HG02763 (cell line): ENCODE results near the gene PRSS33.

Experiments
- ATAC-seq: cut with Tn5 transposase; IDR thresholded peaks from one replicate; pipeline ENCODE4 v1.9.1; 2021; ENCODE audit warnings: mild to moderate bottlenecking, moderate library complexity; ENCODE audit not compliant: unreplicated experiment

Gene PRSS33

DNA sequence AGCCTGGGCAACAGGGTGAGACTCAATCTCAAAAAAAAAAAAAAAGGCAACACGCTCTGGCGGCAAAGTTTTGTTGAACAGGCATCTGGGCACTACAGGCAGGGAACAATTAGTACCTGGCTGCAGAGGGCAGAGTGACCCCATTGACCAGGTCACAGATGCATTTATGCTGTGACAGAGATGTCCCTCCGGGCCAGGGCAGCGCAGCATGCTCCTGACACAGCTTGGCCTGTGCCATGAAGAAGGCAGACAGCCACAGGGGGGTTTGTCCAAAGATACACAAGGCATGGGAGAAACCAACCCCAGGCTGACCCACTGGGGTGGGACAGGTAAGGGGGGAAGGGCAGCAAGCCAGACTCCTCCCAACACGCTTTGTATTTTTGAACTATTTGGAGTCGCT is 42.6 kb downstream of the PRSS33 start:
- ATAC-seq: no peak

DNA sequence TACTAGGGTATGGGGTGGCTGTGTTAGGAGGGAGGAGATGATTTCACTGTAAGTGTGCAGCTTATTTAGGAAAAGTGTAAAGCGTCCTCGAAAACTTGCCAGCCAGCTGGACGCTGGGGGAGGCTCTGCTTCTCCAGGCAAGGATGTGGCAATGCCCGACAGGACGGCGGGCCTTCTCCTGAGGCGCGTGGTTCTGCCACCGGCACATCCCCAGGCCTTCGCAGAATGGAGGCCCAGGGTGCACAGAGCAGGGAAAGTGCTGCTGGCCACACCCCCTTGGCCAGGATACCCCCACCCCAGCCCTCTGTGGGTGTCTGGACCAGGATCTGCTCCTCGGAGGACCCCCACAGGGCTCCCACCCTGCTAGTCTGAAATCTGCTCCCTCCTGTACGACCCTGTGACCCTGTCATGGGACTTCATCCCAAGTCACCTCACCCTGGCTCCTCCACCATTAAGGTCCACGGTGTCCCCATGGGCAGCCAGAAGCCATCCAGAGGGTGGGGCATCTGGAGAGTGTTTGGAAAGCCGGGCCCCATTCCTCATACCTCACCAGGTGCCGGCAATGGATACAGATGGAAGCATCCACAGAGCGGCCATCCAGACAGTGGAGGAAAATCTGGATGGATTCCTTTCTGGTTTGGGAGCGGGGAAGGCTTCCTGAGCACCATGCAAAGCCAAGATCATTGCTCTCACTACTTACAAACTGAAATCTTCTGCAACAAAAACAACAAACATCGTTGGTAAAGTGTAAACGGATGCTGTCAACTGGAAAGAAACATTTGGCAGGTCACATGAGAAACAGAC is 44.2 kb downstream of the PRSS33 start:
- no peak for ATAC-seq

DNA sequence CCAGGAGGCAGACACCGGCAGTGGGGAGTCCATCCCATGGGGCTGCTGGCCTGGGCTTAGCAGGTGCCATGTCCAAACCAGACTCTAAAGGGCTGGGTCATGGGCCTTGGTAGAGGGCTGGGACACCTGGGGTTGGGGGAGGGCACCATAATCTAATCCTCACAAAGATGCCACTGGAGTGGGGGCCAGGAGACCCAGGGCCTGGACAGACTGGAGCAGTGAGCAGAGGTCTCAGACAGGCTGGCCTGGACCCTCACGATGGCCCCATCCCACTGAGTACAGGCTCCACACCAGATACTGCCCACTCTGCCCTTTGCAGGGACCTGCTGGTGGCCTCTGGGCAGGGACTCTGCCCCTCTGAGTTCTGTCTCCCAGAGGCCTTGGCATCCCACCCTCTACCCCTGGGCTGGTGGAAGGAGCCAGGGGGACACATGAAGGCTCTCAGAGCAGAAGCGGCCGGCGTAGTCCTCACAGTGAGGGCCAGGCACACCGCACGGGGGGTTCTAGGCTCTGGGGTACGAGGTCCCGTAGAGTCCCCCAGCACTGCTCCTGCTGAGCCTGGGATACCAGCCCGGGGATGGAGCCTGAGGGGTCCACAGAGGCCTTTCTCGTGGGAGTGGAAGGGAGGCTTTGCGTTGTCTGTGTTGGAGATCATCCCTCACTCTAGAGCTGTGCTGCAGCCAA is 44.9 kb downstream of the PRSS33 start:
- ATAC-seq: no peak

DNA sequence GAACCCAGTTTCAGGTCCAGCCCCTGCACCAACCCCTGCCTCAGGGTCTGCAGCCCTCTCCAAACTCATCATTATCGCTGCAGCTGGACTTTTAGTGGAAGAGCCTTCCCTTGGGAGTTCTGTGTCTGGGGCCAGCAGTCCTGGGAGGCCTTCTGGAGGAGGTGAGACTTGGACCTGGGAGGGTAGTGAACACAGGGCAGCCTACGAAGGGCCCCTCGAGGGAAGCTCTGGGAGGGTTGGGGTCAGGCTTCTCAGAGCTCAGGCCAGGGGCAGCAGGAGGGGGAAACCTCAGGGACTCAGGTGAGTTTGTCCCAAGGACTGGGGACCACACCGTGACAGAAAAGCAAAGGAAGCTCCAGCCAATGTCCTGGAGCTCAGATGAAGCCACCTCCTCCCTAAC is 46.2 kb downstream of the PRSS33 start:
- no peak for ATAC-seq

DNA sequence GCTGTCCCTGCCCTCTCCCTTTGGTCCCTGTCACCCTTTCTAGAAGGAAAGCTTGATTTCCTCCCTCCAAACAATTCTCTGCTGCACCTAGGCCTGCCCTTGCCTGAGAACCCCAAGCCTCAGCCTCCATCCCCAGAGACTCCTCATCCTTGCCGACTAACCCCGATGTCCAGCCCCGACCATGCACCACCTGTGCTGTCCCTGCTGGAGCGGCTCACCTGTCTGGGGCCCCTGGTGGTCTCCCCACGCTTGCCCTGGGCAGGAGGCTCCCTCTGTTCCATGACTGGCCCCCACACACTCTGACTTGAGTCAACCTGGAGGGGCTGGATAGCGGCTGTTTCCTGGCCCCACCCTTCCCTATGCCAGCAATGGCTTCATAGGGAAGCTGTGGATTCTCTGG is 46.9 kb downstream of the PRSS33 start:
- ATAC-seq: no peak

DNA sequence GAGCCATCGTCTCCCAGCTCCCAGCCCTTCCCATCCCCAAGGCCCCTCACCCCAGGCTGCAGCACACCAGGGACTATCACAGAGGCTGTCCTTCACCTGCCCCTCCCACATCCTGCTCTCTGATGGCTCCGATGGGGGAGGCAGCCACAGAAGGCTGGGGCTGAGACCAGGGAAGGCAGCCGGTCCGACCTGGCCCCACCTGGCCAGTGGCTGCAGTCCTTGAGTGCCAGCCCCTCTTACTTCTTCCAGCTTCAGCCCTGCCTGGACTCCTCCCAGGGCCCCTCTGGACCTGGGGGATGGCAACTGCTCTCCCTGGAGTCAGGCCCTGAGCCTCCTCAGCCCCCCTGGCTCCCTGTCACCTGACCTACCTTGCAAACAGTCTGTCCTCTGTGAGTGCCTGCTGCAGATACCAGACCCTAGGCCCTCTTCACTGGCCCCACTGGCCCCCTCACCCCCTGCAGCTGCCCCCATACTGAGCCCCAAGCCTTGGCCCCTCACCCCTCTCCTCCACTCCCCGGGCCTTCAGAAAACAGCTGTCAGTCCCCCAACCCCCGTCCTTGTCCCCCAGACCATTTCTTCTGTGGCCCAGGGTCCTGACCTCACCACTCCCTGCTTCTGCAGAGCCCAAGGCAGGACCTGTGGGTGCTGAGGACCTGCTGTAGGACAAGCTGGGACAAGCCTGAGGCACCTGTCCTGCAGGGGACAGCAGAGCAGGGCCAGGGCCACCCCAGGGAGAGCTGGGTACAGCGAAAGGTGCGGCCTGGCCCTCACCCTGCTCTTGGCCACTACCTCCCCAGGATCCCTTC is 47.5 kb downstream of the PRSS33 start:
- ATAC-seq: no peak

DNA sequence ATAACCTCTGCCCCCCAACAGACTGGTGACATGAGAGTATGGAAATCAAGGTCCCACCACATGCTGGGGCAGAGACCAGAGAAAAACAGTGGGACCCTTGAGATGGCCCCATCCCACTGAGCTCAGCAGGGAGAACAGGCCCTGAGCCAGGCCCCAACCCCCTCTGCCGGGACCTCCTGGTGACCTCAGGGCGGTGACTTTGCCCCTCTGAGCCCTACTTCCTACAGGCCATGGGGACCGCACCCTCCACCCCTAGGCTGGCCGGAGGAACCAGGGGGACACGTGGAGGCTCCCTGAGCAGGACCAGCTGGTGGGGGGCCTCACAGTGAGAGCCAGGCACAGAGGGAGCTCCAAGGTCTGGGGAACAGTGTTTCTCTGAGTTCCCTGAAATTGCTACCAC is 48.7 kb downstream of the PRSS33 start:
- no peak for ATAC-seq

DNA sequence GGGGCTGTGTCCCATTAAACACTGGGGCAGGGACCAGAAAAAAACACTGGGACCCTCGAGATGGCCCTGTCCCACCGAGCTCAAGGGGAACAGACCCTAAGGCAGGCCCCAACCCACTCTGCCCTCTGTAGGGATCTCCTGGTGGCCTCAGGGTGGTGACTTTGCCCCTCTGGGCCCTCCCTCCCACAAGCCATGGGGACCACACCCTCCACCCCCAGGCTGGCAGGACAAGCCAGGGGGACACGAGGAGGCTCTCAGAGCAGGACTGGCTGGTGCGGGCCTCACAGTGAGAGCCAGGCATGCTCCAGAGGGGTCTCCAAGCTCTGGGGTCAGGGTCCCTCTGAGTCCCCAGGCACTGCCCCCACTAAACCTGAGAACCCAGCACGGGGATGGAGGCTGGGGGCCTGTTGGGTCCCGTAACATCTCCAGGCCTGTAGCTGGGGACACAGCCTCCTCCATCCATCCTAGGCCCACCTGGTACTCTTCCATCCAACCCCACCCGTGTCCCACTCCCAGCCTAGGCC is 49.4 kb downstream of the PRSS33 start:
- ATAC-seq: no peak

DNA sequence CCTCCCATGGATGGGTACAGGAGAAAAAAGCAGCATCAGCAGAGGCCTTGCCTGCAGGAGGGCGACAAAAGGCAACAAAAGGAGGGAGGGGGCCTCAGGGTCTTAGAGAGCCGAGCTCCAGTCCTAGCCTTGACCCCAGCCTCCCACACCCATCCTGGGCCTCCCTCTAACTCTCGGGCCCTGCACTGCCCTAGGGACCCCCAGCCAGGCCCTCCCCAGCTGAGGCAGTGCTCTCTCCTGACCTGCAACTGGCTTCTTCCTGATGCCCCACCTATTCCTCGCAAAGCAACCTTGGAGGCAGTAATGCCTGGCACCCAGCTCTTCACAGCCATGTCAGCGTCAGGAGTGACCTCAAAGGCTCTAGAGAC is 50.1 kb downstream of the PRSS33 start:
- ATAC-seq: no peak

DNA sequence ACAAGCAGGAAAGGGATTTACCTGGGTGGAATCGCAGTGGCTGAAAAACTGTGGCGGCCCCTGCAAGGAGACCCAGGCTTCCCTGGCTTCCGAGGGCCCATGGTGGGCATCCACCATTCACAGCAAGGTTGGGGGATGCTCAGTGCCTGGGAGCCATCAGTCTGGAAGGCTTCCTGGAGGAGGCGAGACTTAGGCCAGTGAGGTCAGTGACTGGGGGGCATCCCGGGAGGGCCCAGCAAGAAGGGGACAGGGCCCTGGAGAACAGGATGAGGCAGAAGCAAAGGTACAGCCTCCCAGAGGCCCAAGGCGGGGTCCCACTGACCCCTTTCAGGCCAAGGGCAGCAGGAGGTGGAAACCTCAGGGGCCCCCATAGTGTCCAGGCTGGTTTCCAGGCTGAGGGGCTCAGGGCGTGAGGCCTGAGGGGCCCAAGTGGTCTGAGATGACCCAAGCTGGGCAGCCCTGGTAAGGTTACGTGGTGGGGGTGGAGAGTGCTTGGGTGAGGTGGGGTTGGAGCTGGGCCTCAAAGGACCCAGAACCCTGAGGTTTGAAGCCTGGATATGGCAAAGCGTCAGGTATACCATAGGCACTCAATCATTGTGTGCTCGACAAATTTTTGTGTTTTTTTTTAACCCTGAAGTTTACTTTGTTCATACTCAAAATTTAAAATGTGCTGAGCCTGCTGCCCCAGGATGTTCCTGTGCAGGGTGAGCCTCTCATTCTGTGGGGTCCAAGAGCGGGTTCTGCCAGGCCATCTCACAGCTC is 50.7 kb downstream of the PRSS33 start:
- no peak for ATAC-seq

DNA sequence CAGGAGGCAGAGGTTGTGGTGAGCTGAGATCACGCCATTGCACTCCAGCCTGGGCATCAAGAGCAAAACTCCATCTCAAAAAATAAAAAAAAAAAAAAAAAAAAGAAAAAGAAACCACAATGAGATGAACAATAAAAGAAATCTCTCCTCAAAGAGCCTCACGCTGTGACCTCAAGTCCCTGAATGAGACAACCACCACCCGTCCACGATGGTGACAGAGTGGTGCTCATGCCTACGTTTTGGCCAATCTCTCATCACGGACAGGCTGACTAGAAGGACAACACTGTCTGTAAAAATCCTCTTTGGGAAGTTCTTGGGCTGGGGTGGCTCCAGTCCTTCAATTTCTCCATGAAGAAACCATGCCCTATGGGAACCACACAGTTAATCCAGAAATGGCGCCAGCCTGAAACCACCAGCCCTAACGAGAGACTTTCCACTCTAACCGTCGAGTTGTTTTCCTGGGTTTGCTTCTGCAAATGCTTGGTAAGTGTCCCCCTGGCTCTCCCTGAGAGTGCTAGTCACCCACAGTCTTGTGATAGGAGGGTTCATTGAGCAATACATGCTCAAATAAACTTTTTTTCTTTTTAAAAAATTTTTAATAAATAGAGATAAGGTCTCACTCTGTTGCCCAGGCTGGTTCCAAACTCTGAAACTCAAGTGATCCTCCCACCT is 52.4 kb downstream of the PRSS33 start:
- no peak for ATAC-seq
